ENCODE results near the gene ARFRP1.
"Not testable (repeated sequence)": the region's sequence is repeated elsewhere in the genome, so short reads cannot be mapped to it uniquely, and the experiment has no call there.

ARFRP1 gene

DNA sequence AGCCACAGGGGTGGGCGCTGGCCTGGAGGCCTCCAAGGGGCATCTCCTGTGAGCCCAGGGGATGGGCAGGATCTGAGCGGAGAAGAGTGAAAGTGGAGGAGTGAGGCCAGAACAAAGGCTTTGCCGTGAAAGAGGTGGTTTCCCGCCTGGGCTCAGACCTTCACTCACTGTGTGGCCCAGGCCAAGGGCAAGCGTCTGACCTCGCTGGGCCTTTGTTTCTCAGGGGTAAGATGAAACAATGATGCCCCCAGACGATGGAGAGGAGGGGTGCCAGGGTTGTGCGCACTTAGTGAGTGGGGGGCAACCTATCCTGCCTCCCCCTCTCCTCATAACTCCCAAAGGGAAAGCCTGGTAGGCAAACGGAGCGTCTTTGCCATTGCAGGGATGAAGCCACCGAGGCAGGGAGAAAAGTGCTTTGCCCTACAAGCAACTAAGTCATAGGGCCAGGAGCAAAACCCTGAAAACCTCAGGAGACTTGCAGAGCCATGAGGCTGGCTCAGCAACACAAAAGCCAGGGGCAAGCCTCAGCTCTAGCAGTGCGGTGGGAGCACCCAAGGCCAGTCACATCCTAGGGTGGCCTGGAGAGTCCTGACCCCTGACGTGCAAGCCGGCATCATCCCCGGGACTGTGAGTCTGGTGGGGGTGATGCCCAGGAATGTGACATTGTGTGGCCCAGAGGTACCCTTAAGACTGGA lies 53.7 kb downstream of the ARFRP1 start:
- DNase-seq: no peak

DNA sequence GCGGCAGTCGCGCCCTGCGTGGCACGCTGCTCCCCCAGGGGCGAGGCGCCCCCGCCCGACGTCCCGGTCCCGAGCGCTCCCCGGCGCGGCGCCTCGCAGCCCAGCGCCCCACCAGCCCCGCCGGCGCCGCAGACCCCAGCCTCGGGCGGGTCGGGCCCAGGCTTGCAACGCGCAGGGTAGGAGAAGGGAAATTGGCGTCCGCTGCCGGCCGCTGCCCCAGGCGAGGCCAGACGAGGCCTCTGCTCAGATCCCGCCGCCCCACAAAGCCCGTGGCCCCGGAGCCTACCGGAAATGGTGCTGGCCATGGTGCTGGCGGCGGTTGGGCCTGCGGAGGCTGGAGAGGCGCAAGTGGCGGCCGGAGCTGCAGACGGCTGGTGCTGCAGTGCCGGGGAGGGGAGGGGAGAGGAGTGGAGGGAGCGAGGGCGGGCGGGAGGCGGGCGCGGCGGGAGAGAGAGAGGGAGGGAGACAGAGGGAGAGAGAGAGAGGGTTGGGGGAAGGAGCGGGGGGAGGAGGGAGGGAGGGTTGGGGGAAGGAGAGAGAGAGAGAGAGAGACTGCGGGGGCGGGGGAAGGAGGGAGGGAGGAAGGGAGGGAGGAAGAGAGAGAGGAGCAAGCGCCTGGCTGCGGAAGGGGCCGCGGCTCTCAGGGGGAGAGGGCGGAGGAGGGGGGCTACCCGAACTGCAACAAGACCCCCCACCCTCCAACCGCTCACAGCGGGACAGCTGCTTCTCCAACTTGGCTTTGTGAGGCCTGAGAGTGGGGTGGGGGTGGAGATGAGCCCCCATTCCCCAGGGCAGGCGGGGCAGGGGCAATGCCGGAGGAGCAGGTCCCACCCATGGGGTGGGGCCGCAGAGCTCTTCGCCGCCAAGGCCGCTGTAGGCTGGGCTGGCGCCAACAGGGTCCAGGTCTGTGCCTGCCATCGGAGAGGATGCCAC lies 54.5 kb downstream of the ARFRP1 start, which contains the start of gene STMN3:
Gene STMN3, minus strand, starts transcription at position 384 of the 933 bp plus-strand sequence. Its CDS starts 79 bp downstream, at position 305.
- DNase-seq: peak; percentile 77 to 82

DNA sequence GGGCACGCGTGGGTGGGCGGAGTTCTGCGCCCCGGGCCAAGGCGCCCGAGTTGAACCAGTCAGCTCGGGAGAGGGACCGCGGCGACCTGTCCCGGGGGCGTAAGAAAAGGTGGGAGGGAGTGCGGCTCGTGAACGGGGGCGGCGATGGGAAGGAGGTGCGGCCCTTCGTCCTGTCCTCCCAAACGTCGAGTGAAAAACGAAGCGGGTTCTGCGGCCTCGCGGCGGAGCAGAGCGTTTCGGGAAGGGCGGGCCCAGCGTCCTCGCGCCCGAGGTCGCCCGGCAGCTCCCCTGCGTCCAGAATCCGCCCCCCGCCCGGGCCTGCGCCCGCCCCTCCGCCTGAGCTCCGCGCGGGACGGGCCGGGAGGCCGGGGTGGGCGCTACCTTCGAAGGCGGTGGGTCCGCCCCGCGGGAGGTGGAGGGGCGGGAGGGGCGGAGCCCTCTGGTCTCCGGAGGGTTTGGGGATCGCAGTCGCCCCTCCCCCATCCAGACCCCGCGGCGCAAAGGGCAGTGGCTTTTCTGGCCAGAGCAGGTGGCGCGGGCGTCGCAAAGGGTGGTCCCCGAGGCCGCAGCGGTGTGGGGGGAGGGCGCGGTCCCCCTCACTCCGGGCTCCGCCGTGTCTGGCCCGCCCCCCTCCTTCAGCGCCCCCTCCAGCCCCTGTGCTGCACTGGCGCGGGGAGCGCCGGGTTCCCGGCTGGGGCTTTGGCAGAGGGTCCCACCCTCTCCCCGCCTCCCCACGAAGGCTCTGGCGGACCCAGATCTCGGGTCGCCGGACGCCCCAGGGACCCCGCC lies 55.4 kb downstream of the ARFRP1 start:
- DNase-seq: peak; percentile 42 to 56

DNA sequence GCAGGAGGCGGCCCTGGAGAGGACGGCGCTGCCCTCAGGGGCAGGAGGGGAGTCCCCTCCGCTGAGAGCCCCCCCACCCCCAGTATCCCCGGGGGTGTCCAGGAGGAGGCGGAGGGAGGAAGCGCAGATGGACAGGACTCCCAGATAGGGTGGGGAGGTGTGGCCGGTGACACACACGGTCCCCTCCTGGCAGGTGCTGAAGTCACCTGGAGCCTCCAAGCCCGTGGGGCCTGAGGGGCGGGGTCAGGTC lies 55.9 kb downstream of the ARFRP1 start:
- DNase-seq: no peak

DNA sequence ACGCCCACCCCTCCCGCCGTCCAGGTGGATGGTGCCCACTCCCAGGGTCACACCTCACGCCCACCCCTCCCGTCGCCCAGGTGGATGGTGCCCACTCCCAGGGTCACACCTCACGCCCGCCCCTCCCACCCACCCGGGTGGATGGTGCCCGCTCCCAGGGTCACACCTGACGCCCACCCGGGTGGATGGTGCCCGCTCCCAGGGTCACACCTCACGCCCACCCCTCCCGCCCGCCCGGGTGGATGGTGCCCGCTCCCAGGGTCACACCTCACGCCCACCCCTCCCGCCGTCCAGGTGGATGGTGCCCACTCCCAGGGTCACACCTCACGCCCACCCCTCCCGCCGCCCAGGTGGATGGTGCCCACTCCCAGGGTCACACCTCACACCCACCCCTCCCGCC lies 57.3 kb downstream of the ARFRP1 start:
- not testable (repeated sequence) for DNase-seq

DNA sequence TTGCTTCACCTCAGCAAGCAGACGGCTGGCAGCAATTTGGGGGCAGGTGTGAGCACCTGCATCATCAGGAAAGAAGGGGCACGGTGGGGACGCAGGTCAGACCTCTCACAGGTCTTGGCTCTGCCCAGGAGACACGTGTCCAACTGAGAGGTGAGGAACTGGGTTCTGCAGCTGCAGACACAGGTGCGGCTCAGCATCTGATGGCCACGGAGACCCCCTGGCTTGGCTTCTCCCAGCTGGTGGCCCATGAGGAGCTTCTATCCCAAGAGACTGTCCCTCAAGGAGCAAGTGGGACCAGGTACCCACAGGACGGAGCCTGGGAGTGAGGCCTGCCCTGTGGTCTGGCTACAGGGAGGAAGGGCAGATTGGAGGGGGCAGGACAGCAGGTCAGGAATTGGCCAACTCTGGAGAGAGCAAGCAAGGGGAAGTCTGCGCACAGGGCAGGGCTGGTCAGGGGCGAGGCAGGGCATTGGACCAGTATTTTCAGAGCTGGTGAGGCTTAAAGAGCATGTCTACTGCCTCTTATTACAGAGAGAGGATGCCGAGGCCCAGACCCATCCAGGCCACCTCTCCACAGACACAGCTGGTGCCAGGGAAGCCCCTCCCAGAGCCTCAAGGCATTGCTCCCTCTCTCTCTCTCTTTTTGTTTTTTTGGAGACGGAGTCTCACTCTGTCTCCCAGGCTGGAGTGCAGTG lies 58.7 kb downstream of the ARFRP1 start:
- no peak for DNase-seq

All from activated T-cell treated with anti-CD3 and anti-CD28 coated beads, Interleukin-2, amount 50 U/mL, for 48 hours (primary cell).